Measurements from ENCODE around the gene CACNA1A. TPM values are rescaled to one million over a fixed set of nuclear protein-coding genes. Genes with fewer than 3 reads are reported as not detected.
"Not testable (repeated sequence)": the region's sequence is repeated elsewhere in the genome, so short reads cannot be mapped to it uniquely, and the experiment has no call there.

Gene CACNA1A
- total and polyA plus RNA-seq, 8 donors = 0.58 to 12.5 (median 3.8) TPM; not detected in 1

- Histone ChIP-seq H3K4me3 (no peak overlapping the region), H3K27me3 (peaks cover 0 to 15% (median 0%) of the 10 kb centered on the region in 3 donors), H3K36me3 (no peaks in the 10 kb centered on the region), H3K9me3 (peaks cover 3 to 23% (median 16%) of the 10 kb centered on the region in 4 donors), H3K4me1 (no peaks in the 10 kb centered on the region), H3K27ac (no peak overlapping the region)
- TF ChIP-seq CTCF (IDR thresholded peaks at IDR 0.05) = no peak
- TF ChIP-seq POLR2AphosphoS5 (IDR thresholded peaks at IDR 0.05) = no peak
- TF ChIP-seq POLR2A (IDR thresholded peaks at IDR 0.05) = no peak
- no peak for TF ChIP-seq EP300 (IDR thresholded peaks at IDR 0.05)
- intact Hi-C loops (cut with DNase I; ENCODE audit: low total_unique reads) = no loop called here
- no peak for DNase-seq
- WGBS, 5 donors = 51 to 66% (median 64%) methylated on average over 4 to 5 of the region's 5 CpGs
Measured at GRCh38 chr19:13363954-13364353, 142.3 kb downstream of the CACNA1A start.

DNA sequence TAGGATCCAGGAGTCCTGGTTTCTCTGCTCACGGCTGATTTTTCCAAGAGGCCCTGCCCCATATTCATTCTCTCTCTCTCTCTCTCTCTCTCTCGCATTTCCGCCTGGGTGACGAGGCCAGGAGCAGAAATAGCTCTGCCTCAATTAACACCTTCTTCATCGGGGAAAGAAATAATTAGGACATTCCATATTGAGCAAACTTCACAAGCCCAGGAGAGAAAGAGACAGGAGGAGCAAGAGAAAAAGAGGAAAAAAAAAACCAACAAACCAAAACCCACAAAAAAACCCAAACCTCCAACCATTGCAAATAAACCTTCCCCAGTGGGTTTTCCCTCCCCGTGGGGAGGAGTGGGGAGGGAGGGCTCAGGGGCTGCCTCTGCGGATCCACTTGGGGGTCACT is 143.0 kb downstream of the CACNA1A start:
- peaks cover 0 to 15% (median 0%) of the 10 kb centered on the region in 3 donors for H3K27me3 ChIP-seq
- no peaks in the 10 kb centered on the region for H3K36me3 ChIP-seq
- H3K9me3 ChIP-seq = peaks cover 3 to 25% (median 20%) of the 10 kb centered on the region in 4 donors
- no peak overlapping the region for H3K4me3 ChIP-seq
- H3K4me1 ChIP-seq = no peaks in the 10 kb centered on the region
- intact Hi-C loops (cut with DNase I; ENCODE audit: low total_unique reads) = no loop called here
- H3K27ac ChIP-seq = no peak overlapping the region
- TF ChIP-seq POLR2AphosphoS5 (IDR thresholded peaks at IDR 0.05) (no peak), EP300 (IDR thresholded peaks at IDR 0.05) (no peak), POLR2A (IDR thresholded peaks at IDR 0.05) (no peak), CTCF (IDR thresholded peaks at IDR 0.05) (no peak)
- 30 to 42% (median 39%) methylated on average over 7 of the region's 7 CpGs for WGBS, 5 donors
- DNase-seq = no peak

- intact Hi-C loops (cut with DNase I; ENCODE audit: low total_unique reads) = no loop called here
- no peak for DNase-seq
- WGBS, 5 donors = 64 to 72% (median 65%) methylated on average over 11 of the region's 11 CpGs
Measured at GRCh38 chr19:13362668-13363067, 143.6 kb downstream of the CACNA1A start.

DNA sequence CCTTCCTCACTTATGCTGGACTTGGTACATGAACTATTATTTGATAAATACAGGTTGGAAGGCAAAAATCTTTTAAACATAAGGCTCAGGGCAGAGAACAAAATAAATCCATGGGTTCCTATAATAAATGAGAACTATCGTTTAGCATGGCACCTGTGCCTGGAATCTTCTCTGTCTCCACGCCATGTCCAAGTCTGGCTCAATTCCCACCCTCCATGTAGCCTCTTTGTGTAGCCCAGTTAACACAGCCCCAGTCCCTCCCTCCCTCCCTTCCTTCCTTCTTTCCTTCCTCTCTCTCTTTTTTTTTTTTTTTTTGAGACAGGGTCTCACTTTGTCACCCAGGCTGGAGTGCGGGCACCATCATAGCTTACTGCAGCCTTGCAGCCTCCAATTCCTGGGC is 144.6 kb downstream of the CACNA1A start:
- H3K4me3 ChIP-seq; H3K27ac ChIP-seq; H3K36me3 ChIP-seq; H3K4me1 ChIP-seq; DNase-seq; intact Hi-C loops (cut with DNase I; ENCODE audit: low total_unique reads): not testable (repeated sequence)
- 55 to 87% (median 85%) methylated on average over 3 of the region's 3 CpGs for WGBS, 5 donors
- Histone ChIP-seq H3K9me3 (peaks cover 3 to 23% (median 22%) of the 10 kb centered on the region in 4 donors), H3K27me3 (peaks cover 0 to 15% (median 0%) of the 10 kb centered on the region in 3 donors)

More at GRCh38 chr19:13362668-13363067, 143.6 kb downstream of the CACNA1A start:
- Histone ChIP-seq H3K36me3 (no peaks in the 10 kb centered on the region), H3K4me3 (no peak overlapping the region), H3K27ac (no peak overlapping the region), H3K27me3 (peaks cover 0 to 15% (median 0%) of the 10 kb centered on the region in 3 donors), H3K9me3 (peaks cover 3 to 23% (median 22%) of the 10 kb centered on the region in 4 donors), H3K4me1 (no peaks in the 10 kb centered on the region)
- TF ChIP-seq EP300 (IDR thresholded peaks at IDR 0.05) (no peak), CTCF (IDR thresholded peaks at IDR 0.05) (no peak), POLR2A (IDR thresholded peaks at IDR 0.05) (no peak), POLR2AphosphoS5 (IDR thresholded peaks at IDR 0.05) (no peak)

DNA sequence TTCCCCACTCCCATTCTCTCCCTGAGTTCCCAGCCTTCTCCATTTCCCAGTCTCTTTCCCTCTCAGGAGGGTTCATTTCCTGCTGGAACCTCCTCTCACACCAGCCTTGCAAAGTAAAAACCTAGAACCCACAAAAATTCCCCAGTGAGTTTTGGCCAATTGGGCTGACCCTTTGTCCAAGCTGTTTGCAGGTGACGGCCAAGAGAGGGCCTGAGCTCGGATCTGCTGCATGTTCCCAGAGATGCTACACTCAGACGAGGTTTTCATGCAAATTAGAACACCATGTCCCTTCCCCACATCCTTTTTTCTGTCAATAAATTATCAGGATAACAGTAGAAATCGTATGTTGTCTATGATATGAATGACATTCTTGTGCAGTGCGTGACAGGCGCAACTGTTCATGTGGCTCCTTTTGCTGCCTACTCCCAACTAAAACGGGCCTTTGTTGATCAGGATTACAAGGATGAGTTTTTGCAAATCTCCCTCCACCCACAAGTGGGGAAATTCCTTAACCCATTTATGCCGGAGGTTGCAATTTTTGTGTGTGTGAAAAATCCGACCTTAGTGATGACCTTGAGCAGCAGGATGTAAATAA is 149.5 kb downstream of the CACNA1A start:
- peaks cover 3 to 23% (median 22%) of the 10 kb centered on the region in 4 donors for H3K9me3 ChIP-seq
- no peak overlapping the region for H3K27ac ChIP-seq
- intact Hi-C loops (cut with DNase I; ENCODE audit: low total_unique reads) = no loop called here
- no peak for DNase-seq
- 63 to 70% (median 65%) methylated on average over 9 of the region's 9 CpGs for WGBS, 5 donors
- no peaks in the 10 kb centered on the region for H3K36me3 ChIP-seq
- TF ChIP-seq EP300 (IDR thresholded peaks at IDR 0.05) (no peak), CTCF (IDR thresholded peaks at IDR 0.05) (no peak), POLR2A (IDR thresholded peaks at IDR 0.05) (no peak), POLR2AphosphoS5 (IDR thresholded peaks at IDR 0.05) (no peak)
- no peaks in the 10 kb centered on the region for H3K4me1 ChIP-seq
- no peak overlapping the region for H3K4me3 ChIP-seq
- peaks cover 0 to 33% (median 11%) of the 10 kb centered on the region in 3 donors for H3K27me3 ChIP-seq
